ENCODE measurements around the gene PDZK1. TPM values are rescaled to one million over a fixed set of nuclear protein-coding genes. Genes with fewer than 3 reads are reported as not detected.

Gene PDZK1
- total RNA-seq, 1 donor = 0.54 TPM

Other genes with a start within 250 kb of the PDZK1 start
- gene GPR89A, start 99.4 kb downstream of the PDZK1 start, total RNA-seq (ENCODE audit: low replicate concordance) = 32.7 and 37.7 TPM in 2 replicates
- gene CD160, start 12.1 kb upstream of the PDZK1 start, total RNA-seq (ENCODE audit: low replicate concordance) = not detected in 2 replicates
- 17.3 and 33.5 TPM in 2 replicates for gene RNF115, start 116.7 kb upstream of the PDZK1 start, total RNA-seq (ENCODE audit: low replicate concordance)
- gene POLR3C, start 116.8 kb upstream of the PDZK1 start, total RNA-seq (ENCODE audit: low replicate concordance) = 58.6 and 163 TPM in 2 replicates
- 5.2 and 8.3 TPM in 2 replicates for gene NUDT17, start 138.3 kb upstream of the PDZK1 start, total RNA-seq (ENCODE audit: low replicate concordance)
- 6.4 and 24.6 TPM in 2 replicates for gene PIAS3, start 151.7 kb upstream of the PDZK1 start, total RNA-seq (ENCODE audit: low replicate concordance)
- gene ANKRD35, start 178.5 kb upstream of the PDZK1 start, total RNA-seq (ENCODE audit: low replicate concordance) = 3.2 and 3.9 TPM in 2 replicates
- gene ITGA10, start 202.7 kb upstream of the PDZK1 start, total RNA-seq (ENCODE audit: low replicate concordance) = 2.0 and 28.3 TPM in 2 replicates
- 26.8 and 33.4 TPM in 2 replicates for gene PEX11B, start 211.3 kb upstream of the PDZK1 start, total RNA-seq (ENCODE audit: low replicate concordance)
- 111 and 583 TPM in 2 replicates for gene RBM8A, start 220.1 kb upstream of the PDZK1 start, total RNA-seq (ENCODE audit: low replicate concordance)